ENCODE measurements around the gene EHBP1L1.

The EHBP1L1 gene

DNA sequence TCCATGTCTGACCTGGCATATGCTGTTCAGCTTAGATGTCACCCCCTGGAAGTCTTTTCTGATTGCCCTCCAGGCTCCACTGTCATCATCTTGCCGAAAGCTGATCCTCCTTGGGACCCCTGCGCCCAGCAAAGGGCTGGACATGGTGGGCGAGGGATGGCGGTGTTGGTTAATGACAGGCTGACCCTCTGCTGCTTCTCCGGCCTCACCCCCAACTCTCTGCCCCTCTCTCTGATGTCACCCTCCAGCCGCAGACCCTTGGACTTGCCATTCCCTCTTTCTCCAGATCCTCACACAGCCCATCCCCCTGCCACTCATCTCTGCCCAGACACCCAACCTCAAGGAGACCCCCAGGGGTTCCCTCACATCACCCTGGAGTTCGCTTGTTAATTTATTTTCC is 2.3 kb downstream of the EHBP1L1 start:
- no peak for DNase-seq

DNA sequence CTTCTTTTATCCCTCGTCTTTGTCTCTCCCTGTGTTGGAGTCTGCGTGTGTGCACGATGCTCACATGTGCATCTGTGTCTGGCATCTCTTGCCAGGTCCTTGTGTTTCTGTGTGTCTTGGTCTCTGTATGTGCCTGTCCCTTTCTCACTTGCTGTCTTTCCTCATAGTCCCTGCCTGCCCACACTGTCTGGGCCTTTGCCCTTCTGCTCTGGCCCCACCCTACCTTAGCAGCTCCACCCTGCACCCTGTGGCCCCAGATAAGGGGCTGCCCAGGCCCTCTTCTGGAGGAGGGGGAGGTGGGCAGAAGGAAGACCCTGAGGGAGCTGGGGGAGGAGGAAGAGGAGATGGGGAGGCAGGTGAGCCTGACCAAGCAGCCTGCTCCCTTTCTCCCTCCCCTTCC is 2.8 kb downstream of the EHBP1L1 start:
- no peak for DNase-seq

DNA sequence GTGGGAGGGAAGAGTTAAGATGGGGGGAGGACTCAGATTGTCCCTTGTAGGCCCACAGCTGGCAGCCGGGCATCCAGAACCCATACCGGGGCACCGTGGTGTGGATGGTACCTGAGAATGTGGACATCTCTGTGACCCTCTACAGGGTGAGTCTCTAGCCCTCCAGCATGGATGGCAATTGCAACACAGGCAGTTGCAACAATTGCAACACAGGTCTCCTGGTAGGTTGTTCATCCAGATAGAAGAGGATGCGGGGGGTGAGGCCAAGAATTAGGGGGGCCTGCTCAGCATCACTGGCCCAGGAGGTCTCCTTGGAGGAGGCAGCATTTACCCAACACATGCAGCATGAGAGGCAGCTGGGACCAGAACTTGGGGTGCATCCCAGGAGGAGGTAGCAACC is 3.4 kb downstream of the EHBP1L1 start:
- DNase-seq: no peak

DNA sequence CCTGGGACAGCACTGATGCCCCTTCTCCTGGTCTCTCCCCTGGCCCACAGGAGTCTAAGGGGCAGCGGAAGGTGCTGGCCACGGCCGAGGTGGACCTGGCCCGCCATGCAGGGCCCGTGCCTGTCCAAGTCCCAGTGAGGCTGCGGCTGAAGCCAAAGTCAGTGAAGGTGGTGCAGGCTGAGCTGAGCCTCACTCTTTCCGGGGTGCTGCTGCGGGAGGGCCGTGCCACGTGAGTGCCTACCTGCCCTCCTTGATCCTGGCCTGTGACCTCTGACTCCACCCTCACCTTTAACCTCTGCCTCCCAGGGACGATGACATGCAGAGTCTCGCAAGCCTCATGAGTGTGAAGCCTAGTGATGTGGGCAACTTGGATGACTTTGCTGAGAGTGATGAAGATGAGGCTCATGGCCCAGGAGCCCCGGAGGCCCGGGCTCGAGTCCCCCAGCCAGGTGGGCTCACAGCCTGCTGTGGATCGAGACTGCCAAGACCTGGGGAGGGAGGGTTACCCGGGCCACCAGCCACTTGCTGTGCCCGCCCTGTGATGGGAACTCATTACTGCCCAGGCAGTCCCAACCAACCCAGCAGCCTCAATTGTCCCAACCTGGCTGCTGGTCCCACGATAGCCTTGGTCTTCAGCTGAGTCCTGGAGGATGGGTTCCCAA is 4.3 kb downstream of the EHBP1L1 start:
- no peak for DNase-seq

- no peak for DNase-seq
Observed at GRCh38 chr11:65580756-65581155, 4.9 kb downstream of the EHBP1L1 start.

DNA sequence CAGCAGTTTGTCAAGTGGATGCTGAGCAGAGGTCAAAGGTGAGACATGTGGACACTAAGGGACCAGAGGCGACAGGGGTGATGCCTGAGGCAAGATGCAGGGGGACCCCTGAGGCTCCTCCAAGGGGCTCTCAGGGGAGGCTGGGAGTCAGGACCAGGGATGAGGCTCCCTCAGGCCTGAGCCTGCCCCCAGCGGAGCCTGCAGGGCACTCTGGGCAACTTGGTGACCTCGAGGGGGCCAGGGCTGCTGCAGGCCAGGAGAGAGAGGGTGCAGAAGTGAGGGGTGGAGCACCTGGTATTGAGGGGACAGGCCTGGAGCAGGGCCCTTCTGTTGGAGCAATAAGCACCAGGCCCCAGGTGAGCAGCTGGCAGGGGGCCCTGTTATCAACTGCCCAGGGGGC is 6.1 kb downstream of the EHBP1L1 start:
- DNase-seq: no peak

DNA sequence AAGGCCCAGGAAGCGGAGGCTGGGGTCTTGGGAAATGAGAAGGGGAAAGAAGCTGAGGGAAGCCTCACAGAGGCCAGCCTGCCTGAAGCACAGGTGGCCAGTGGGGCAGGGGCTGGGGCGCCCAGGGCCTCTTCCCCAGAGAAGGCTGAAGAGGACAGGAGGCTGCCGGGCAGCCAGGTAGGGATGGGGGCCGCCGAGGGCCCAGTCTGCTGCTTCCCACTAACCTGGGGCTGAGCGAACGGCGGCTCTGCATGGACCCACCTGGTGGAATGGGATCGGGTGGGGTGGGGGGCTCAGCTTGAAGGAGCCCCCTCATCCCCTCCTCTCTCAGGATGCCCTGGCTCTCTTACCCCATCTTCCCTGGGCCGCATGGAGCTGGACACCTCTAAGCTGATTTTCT is 7.7 kb downstream of the EHBP1L1 start:
- DNase-seq: no peak

- no peak for DNase-seq
Observed at GRCh38 chr11:65584106-65584505, 8.3 kb downstream of the EHBP1L1 start.

GRCh38 chr11:65584723-65585171 is 8.9 kb downstream of the EHBP1L1 start:
- no peak for DNase-seq

- no peak for DNase-seq
Observed at GRCh38 chr11:65585396-65586246, 9.8 kb downstream of the EHBP1L1 start.

- DNase-seq: no peak
Observed at GRCh38 chr11:65586247-65586630, 10.4 kb downstream of the EHBP1L1 start.

GRCh38 chr11:65586676-65587075 is 10.8 kb downstream of the EHBP1L1 start:
- peak; percentile 25 for DNase-seq

- peak; percentile 37 for DNase-seq
Observed at GRCh38 chr11:65588199-65589054, 12.6 kb downstream of the EHBP1L1 start.

GRCh38 chr11:65589444-65590239 is 13.8 kb downstream of the EHBP1L1 start:
- no peak for DNase-seq

- DNase-seq: no peak
Observed at GRCh38 chr11:65590240-65590738, 14.4 kb downstream of the EHBP1L1 start.

GRCh38 chr11:65591939-65592857 is 16.3 kb downstream of the EHBP1L1 start:
- peak; percentile 33 for DNase-seq

DNA sequence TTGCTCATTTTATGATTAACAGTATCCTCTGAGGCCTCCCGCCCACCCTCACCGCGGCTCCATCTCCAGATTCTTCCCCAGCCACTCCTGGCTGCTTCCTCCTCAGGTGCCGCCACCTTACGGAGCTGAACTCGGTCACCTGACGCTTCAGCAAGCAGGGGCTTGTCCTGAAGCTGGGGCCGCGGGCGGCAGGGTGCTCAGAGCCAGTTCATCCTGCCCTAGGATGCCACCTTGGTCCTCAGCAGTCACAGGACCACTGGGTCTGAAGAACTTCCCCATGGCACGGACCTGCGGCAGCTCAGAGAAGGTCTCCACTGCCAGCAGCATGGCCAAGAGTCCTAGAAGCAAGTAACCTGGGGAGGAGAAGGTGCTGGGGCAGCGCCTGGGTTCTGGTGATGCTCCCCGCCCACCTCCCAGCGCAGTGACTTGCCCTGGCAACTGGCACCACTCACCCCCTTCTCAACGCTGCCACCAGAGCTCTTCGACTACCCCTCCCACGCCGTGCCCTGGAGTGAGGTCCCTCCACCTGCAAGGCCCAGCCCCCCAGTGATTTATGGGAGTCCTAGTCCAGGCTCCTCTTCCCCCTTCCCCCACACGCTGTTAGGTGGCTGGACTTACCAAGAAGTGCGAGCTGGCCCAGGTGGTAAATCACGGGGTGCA is 17.1 kb downstream of the EHBP1L1 start:
- no peak for DNase-seq

- DNase-seq: no peak
Observed at GRCh38 chr11:65593518-65594414, 17.9 kb downstream of the EHBP1L1 start.

- no peak for DNase-seq
Observed at GRCh38 chr11:65595131-65595530, 19.3 kb downstream of the EHBP1L1 start.
